HFF-Myc (cell line): Measurements from ENCODE around the gene GPATCH8.

Experiments
- DNase-seq: peaks from one replicate; pipeline ENCODE4 v3.0.0-alpha.2; 2011; ENCODE audit warnings: low read depth; ENCODE audit errors: extremely low read depth
- H3K4me3 ChIP-seq: replicated peaks from 2 replicates; pipeline ENCODE4 v1.5.1; 2011; ENCODE audit warnings: low read depth, mild to moderate bottlenecking, control low read depth, low read length
- CTCF ChIP-seq: IDR thresholded peaks from 2 replicates; pipeline ENCODE4 v1.5.1; 2012; ENCODE audit warnings: mild to moderate bottlenecking, low read depth, low read length, control low read depth; ENCODE audit errors: missing control alignments

Gene GPATCH8

GRCh38 chr17:44352828-44353671, 150.2 kb downstream of the GPATCH8 start:
- no peak overlapping the region for H3K4me3 ChIP-seq
- DNase-seq = no peak
- no peak for TF ChIP-seq CTCF

GRCh38 chr17:44351961-44352827, 151.0 kb downstream of the GPATCH8 start:
- DNase-seq = no peak
- no peak for TF ChIP-seq CTCF

GRCh38 chr17:44351464-44351863, 151.7 kb downstream of the GPATCH8 start:
- no peak for DNase-seq
- no peak overlapping the region for H3K4me3 ChIP-seq
- no peak for TF ChIP-seq CTCF

More at GRCh38 chr17:44351961-44352827, 151.0 kb downstream of the GPATCH8 start:
- no peak overlapping the region for H3K4me3 ChIP-seq

GRCh38 chr17:44350733-44351226, 152.4 kb downstream of the GPATCH8 start:
- H3K4me3 ChIP-seq = no peak overlapping the region
- no peak for DNase-seq
- TF ChIP-seq CTCF = peak; percentile 84

- DNase-seq = no peak
- no peak overlapping the region for H3K4me3 ChIP-seq
- TF ChIP-seq CTCF = no peak
These were observed 153.6 kb downstream of the GPATCH8 start for GRCh38 chr17:44349553-44350070.

- no peak for DNase-seq
- H3K4me3 ChIP-seq = no peak overlapping the region
- TF ChIP-seq CTCF = no peak
These were observed 154.2 kb downstream of the GPATCH8 start for GRCh38 chr17:44348988-44349364.
